Measurements from ENCODE around the gene POLN. TPM values are rescaled to one million over a fixed set of nuclear protein-coding genes. Genes with fewer than 3 reads are reported as not detected.

Gene POLN
- total and polyA plus RNA-seq, 12 donors: 0.69 to 10.6 (median 3.0) TPM

GRCh38 chr4:2095236-2096072 lies 146.5 kb downstream of the POLN start:
- no peak overlapping the region for H3K27ac ChIP-seq
- DNase-seq: no peak
- 90 to 95% (median 92%) methylated on average over 14 to 16 of the region's 16 CpGs for WGBS, 4 donors
- no peaks in the 10 kb centered on the region for H3K4me1 ChIP-seq (replicated peaks in 1 of 2)
- no peaks in the 10 kb centered on the region for H3K27me3 ChIP-seq
- intact Hi-C loops (cut with DNase I): no loop called here
- H3K4me3 ChIP-seq: no peak overlapping the region
- TF ChIP-seq CTCF (IDR thresholded peaks at IDR 0.05) (no peak), POLR2A (IDR thresholded peaks at IDR 0.05) (no peak)
- H3K36me3 ChIP-seq (replicated peaks in 1 of 2): no peaks in the 10 kb centered on the region
- H3K9me3 ChIP-seq (replicated peaks in 1 of 3): no peaks in the 10 kb centered on the region

- intact Hi-C loops (cut with DNase I): no loop called here
- no peak overlapping the region for H3K27ac ChIP-seq
- WGBS, 4 donors: 94 to 98% (median 95%) methylated on average over 4 of the region's 4 CpGs
- TF ChIP-seq CTCF (IDR thresholded peaks at IDR 0.05) (no peak), POLR2A (IDR thresholded peaks at IDR 0.05) (no peak)
- no peaks in the 10 kb centered on the region for H3K9me3 ChIP-seq (replicated peaks in 1 of 3)
- no peaks in the 10 kb centered on the region for H3K36me3 ChIP-seq (replicated peaks in 1 of 2)
- no peak overlapping the region for H3K4me3 ChIP-seq
- no peaks in the 10 kb centered on the region for H3K4me1 ChIP-seq (replicated peaks in 1 of 2)
- H3K27me3 ChIP-seq: no peaks in the 10 kb centered on the region
- no peak for DNase-seq
Measured at GRCh38 chr4:2094545-2094944, 147.4 kb downstream of the POLN start.

GRCh38 chr4:2093265-2093664 lies 148.7 kb downstream of the POLN start:
- DNase-seq: no peak
- H3K4me1 ChIP-seq (replicated peaks in 1 of 2): no peaks in the 10 kb centered on the region
- intact Hi-C loops (cut with DNase I): no loop called here
- no peak overlapping the region for H3K27ac ChIP-seq
- no peaks in the 10 kb centered on the region for H3K9me3 ChIP-seq (replicated peaks in 1 of 3)
- 92 to 97% (median 94%) methylated on average over 4 to 6 of the region's 6 CpGs for WGBS, 4 donors
- TF ChIP-seq CTCF (IDR thresholded peaks at IDR 0.05) (no peak), POLR2A (IDR thresholded peaks at IDR 0.05) (no peak)
- no peaks in the 10 kb centered on the region for H3K27me3 ChIP-seq
- no peaks in the 10 kb centered on the region for H3K36me3 ChIP-seq (replicated peaks in 1 of 2)
- H3K4me3 ChIP-seq: no peak overlapping the region

GRCh38 chr4:2092669-2093053 lies 149.3 kb downstream of the POLN start:
- no peaks in the 10 kb centered on the region for H3K4me1 ChIP-seq (replicated peaks in 1 of 2)
- H3K4me3 ChIP-seq: no peak overlapping the region
- intact Hi-C loops (cut with DNase I): no loop called here
- no peaks in the 10 kb centered on the region for H3K27me3 ChIP-seq
- no peak overlapping the region for H3K27ac ChIP-seq
- WGBS, 4 donors: 87 to 98% (median 90%) methylated on average over 3 to 6 of the region's 6 CpGs
- no peaks in the 10 kb centered on the region for H3K36me3 ChIP-seq (replicated peaks in 1 of 2)
- H3K9me3 ChIP-seq (replicated peaks in 1 of 3): no peaks in the 10 kb centered on the region
- no peak for DNase-seq
- TF ChIP-seq CTCF (IDR thresholded peaks at IDR 0.05) (no peak), POLR2A (IDR thresholded peaks at IDR 0.05) (no peak)
